Activated CD8-positive, alpha-beta T cell treated with anti-CD3 and anti-CD28 coated beads, Interleukin-2, amount 10 ng/mL, durations not matched to agents 7 days and 5 days (primary cell): ENCODE measurements around the gene FUCA1. TPM values are rescaled to one million over a fixed set of nuclear protein-coding genes. Genes with fewer than 3 reads are reported as not detected.
A peak's percentile ranks its signal among the peaks of the same experiment; 100 is the strongest.

Experiments used
- ATAC-seq: fragments of 150-1000 bp; cut with Tn5 transposase; one replicate; pipeline ENCODE4 v1.10.0; 2021; ENCODE audit warnings: moderate library complexity
- CTCF ChIA-PET: fragments of 350-600 bp; sonication (Branson Sonifier 250); formaldehyde crosslinking; loops from one replicate; lab custom pipeline; 2021; ENCODE audit warnings: antibody characterized with exemption; lab: Charles Lee
- POLR2A ChIA-PET: fragments of 350-600 bp; sonication (Branson Sonifier 250); formaldehyde crosslinking; loops from one replicate; lab custom pipeline; 2021; ENCODE audit warnings: antibody characterized with exemption; lab: Charles Lee
- DNase-seq: peaks from one replicate; pipeline ENCODE4 v3.0.0-alpha.2; 2020
- H3K27ac Mint-ChIP-seq: one replicate; pipeline ENCODE4 v1.8.0; 2021; ENCODE audit warnings: mild to moderate bottlenecking, mixed read lengths
- H3K27me3 Mint-ChIP-seq: one replicate; pipeline ENCODE4 v1.8.0; 2021; ENCODE audit warnings: low read depth, mixed read lengths
- H3K36me3 Mint-ChIP-seq: one replicate; pipeline ENCODE4 v1.8.0; 2021; ENCODE audit warnings: low read depth, mixed read lengths
- H3K4me1 Mint-ChIP-seq: one replicate; pipeline ENCODE4 v1.8.0; 2021; ENCODE audit warnings: low read depth, mixed read lengths
- H3K4me3 Mint-ChIP-seq: one replicate; pipeline ENCODE4 v1.8.0; 2021; ENCODE audit warnings: mild to moderate bottlenecking, mixed read lengths
- H3K9me3 Mint-ChIP-seq: one replicate; pipeline ENCODE4 v1.8.0; 2022; ENCODE audit warnings: mixed read lengths; ENCODE audit not compliant: insufficient read depth
- total RNA-seq, 2 experiments: library from RNA; stranded (reverse); gene quantifications; one replicate each; pipeline ENCODE4 v1.2.3, GENCODE V29; 2021

FUCA1 gene
- total RNA-seq, 2 experiments from 2014 or later, result 7.1 to 7.3 TPM

DNA sequence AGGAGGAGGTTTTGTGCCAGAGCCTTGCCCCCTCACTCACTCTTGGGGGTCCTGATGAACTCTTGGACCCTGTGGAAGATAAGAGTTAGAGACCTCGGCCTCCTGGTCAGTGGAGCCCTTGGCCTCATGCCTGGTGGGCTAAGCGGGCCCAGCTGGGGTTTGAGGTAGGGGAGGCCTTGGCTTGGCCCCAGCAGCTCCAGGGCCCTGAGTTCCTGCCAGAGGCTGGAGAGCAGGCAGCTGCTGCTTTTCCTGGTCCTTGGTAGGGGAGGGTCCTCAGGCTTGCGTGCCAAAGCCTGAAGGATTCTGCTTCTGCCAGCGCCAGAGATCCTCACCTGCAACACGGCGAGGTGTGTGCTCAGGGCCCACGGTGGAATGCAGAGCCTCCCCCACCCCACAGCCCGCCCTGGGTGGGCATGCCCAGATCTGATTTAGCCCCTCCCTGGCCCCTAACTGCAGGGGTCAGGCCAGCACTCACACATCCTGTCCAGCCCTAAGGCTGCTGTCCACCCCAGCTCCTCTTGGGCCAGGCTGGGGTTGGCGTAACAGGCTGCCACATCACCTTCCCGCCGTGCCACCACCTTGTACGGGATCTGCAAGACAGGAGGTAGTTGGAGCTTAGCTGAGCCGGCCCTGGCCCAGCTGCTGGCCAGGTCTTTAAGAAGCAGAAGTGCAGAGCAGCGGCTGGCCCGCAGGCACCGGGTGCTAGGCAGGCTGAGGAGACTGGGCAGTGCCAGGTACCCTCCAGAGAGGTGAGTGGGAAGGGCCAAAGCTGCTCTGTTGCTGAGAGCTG, 72.2 kb downstream of the FUCA1 start:
- Mint-ChIP-seq H3K27me3 (no peaks in the 10 kb centered on the region), H3K4me1 (peaks cover 36% of the 10 kb centered on the region), H3K4me3 (no peak overlapping the region), H3K36me3 (peaks cover 34% of the 10 kb centered on the region), H3K27ac (peak overlapping the region; percentile 43), H3K9me3 (no peaks in the 10 kb centered on the region)
- ChIA-PET CTCF (no interaction called here), POLR2A (interaction anchor here (1.3 to 2.6 kb wide), 2 partner anchors 12 to 18 kb away, joined by 4 to 10 read pairs; partner anchors contain the start of gene PITHD1)
- DNase-seq, result no peak
- ATAC-seq, result no peak

Other genes starting within 250 kb of the FUCA1 start
- gene RPL11, start 176.5 kb downstream of the FUCA1 start, total RNA-seq, result 1,000 to 10,000 TPM; 1,096 to 1,128 TPM
- gene ELOA, start 124.8 kb downstream of the FUCA1 start, total RNA-seq, result 10 to 100 TPM; 29.2 to 31.0 TPM
- gene PITHD1, start 89.9 kb downstream of the FUCA1 start, total RNA-seq, result 10 to 100 TPM; 62.3 to 67.9 TPM
- gene LYPLA2, start 77.1 kb downstream of the FUCA1 start, total RNA-seq, result 10 to 100 TPM; 84.2 to 88.2 TPM
- gene GALE, start 67.5 kb downstream of the FUCA1 start, total RNA-seq, result 10 to 100 TPM; 27.6 to 31.9 TPM
- gene HMGCL, start 42.9 kb downstream of the FUCA1 start, total RNA-seq, result 10 to 100 TPM; 24.9 to 27.1 TPM
- 1 to 10 TPM; 3.4 to 3.7 TPM for gene CNR2, start 45.1 kb upstream of the FUCA1 start, total RNA-seq
- gene PNRC2, start 91.5 kb upstream of the FUCA1 start, total RNA-seq, result 100 to 1,000 TPM; 129 to 134 TPM
- gene SRSF10, start 112.0 kb upstream of the FUCA1 start, total RNA-seq, result 100 to 1,000 TPM; 223 to 228 TPM
- gene MYOM3, start 243.8 kb upstream of the FUCA1 start, total RNA-seq, result not detected